Erythroblast (primary cell): ENCODE data around the gene TAB2.

Experiments
- GATA1 ChIP-seq: IDR thresholded peaks from 2 replicates; pipeline ENCODE4 v1.6.1; 2011; ENCODE audit warnings: low read depth, mild to moderate bottlenecking, control low read depth, low read length, moderate library complexity
- POLR2A ChIP-seq: IDR thresholded peaks from 2 replicates; pipeline ENCODE4 v1.6.1; 2011; ENCODE audit warnings: mild to moderate bottlenecking, low read length

GRCh38 chr6:149336609-149336928 is 19.1 kb downstream of the TAB2 start:
- TF ChIP-seq POLR2A (no peak), GATA1 (no peak)
